Measurements from ENCODE around the gene TMEM161B.
"Not testable (repeated sequence)": the region's sequence is repeated elsewhere in the genome, so short reads cannot be mapped to it uniquely, and the experiment has no call there.

TMEM161B gene

DNA sequence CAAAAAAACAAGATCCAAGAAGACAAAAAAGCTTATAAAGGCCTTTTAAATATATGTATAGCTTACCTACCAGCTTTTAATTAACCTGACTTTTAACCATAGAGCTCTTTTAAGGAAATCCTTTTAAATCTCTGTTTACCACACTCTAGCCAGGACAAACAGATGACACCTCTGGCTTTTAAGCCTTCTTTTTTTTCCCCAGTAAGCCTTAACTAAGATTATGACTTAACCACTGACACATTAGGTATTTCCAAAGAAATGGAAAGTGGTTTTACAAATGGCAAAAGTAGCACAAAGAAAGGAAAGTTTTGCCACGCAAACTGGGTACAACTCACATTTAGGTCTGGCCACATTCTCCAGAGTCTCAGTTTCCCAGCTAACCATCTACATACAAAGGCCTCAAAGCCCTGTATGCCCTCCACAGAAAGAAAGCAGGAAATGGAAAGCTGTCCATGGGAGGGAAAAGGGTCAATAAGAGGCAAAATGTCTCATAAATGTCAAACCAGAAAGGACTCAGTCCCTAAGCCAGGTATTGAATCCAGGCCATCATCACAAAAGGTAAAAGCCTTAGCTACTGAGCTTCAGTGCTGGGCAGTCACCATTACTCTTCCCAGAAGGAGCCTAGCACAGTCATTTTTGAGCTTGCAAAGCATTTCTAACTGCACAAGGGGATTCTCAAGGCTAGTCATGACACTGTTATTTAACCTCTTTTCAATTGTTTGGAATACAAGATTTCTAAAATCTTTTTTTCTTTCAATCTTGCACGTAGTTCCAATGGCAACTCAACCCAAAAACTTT lies 19.7 kb downstream of the TMEM161B start:
- no peak for DNase-seq (ENCODE audit: low spot score)

DNA sequence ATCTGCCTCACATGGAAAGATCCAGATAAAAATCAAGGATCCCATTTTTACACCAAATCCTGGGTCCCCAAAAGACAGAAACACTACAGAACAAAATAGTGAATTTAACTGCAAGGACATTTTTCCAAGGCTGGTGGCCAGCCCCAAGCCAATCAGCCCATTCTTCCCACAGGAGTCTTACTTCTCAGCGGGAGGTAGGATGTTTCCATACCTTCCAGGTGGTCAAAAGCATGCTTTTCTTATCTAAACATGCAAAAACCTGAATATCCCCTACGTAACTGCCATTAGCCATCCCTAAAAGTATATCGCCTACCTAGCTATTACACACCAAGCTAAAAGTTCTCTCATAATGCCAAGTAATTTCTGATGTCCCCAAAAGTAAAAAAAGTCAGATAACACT lies 20.6 kb downstream of the TMEM161B start:
- no peak for DNase-seq (ENCODE audit: low spot score)

DNA sequence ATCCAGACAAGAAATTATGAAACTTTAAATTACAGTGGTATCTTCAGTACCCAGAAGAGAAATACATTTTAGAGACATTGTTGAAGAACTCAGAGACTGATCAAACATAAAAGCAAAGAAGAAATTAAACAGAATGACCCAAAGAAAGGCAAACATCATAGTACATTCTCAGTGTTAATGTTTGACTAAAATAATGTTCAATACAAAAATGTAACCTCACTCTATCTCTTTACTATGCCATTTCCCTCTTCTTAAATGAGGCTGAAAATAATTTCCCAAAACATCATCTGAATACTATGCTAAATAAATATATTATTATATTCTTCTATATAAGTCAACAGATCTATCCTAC lies 22.8 kb downstream of the TMEM161B start:
- no peak for DNase-seq (ENCODE audit: low spot score)

DNA sequence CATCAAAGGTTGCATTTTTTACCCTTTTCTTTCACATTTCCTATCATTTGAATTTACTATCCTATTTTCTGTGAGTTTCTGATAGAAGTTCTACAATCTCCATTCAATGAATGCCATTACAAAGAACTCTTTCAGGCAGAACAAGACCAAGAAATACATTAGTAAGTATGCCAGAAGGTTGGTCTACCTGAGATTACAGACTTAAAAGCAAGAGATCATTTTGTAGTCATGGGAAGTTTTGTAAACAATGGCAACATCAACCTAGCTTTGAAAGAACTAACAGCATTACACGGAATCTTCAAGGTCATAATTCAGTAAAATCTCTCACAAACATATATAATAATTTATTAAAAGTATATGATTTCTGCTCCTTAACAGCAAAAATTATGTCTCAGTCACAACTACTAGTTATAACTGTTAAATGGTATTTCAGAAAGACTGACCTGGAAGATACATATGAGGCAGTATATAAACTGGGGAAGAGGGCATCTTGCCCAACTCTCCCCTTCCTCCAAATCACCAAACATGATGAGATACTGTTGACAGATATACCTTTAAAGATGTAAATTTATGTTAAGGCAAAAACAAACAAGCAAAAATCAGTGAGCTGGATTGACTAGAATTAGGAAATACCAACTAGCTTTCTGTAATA lies 23.3 kb downstream of the TMEM161B start:
- DNase-seq (ENCODE audit: low spot score), result no peak

DNA sequence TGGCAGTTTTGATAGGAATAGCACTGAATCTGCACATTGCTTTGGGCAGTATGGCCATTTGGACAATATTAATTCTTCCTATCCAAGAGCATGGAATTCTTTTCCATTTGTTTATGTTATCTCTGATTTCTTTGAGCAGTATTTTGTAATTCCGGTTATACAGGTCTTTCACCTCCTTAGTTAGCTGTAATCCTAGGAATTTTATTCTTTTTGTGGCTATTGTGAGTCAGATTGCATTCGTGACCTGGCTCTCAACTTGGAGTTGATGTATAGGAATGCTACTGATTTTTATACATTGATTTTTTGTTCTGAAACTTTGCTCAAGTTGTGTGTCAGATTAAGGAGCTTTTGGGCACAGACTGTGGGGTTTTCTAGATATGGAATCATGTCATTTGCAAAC lies 24.0 kb downstream of the TMEM161B start:
- no peak for DNase-seq (ENCODE audit: low spot score)

DNA sequence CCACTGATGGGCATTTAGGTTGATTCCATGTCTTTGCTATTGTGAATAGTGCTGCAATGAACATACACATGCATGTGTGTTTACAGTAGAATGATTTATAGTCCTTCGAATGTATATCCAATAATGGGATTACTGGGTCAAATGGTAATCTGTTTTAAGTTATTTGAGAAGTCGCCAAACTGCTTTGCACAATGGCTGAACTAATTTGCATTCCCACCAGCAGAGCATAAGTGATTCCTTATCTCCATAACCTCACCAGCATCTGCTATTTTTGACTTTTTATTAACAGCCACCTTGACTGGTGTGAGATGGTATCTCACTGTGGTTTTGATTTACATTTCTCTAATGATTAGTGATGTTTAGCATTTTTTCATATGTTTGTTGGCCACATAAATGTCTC lies 25.2 kb downstream of the TMEM161B start:
- not testable (repeated sequence) for DNase-seq (ENCODE audit: low spot score)

DNA sequence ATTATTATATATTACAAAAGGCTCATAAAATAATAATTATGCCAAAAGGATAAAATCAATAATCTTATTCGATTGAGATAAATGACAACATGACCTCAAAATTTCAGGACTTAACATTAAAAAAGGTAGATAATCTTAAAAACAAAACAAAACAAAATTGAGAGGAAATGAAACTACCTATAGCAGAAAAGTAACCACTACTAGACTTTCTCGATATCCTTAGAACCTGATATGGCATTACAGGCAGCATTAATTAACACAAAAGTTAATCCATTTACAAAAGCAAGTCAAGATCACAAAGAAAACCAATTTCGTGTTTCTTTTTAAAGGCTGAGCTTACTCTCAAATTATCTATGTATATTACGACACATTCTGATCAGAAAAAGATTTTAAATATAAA lies 29.9 kb downstream of the TMEM161B start:
- no peak for DNase-seq (ENCODE audit: low spot score)

DNA sequence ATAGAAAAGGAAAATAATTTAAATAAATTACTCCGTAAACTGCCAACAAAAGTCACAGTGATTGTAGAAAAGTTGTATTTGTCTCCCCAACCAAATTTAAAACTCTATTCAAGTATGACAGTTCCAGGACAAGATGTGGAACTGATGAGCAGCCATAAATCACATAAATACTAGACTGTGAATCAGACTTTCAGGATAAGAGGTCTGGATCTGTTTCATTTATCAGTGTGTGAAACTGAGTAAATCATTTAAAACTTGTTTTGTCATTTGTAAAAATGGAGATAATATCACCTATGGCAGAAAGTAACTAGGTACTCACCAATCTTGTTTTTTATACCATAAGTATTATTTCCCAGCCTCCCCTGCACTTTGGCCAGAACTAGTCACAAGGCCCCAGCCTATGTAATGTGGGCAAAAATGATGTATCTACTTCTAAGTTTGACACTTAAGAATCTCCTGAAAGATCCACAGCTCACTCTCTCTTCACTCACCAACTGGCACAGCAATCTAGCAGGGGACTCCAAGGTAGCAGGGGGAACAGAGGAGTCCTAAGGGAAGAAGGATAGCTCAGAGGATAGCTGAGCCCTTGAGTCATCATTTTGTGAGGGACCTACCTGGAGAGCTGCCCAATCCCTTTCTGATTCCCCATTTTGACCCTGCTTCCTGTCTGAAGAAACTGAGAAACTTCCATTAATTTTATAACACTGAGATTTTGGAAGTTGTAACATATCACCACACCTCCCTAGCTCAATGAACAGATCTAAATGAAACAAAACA lies 31.6 kb downstream of the TMEM161B start:
- DNase-seq (ENCODE audit: low spot score), result no peak

DNA sequence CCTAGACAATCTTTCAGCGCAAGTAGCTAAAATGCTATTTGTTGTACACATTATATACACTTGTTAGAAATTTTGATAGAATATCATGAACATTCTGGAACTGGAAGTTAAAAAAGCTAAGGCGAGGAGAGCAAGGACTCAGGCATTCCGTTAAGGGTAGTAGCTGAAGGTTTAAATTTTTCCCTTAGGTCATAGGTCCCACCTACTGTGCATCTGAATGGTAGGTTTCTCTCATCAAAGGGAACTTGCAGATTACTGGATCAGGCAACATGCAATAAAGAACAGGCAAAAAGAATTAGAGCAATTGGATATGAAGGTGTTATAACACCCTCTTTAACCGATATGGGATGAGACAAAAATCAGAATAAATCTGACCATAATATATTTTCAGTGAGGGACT lies 32.8 kb downstream of the TMEM161B start:
- no peak for DNase-seq (ENCODE audit: low spot score)

DNA sequence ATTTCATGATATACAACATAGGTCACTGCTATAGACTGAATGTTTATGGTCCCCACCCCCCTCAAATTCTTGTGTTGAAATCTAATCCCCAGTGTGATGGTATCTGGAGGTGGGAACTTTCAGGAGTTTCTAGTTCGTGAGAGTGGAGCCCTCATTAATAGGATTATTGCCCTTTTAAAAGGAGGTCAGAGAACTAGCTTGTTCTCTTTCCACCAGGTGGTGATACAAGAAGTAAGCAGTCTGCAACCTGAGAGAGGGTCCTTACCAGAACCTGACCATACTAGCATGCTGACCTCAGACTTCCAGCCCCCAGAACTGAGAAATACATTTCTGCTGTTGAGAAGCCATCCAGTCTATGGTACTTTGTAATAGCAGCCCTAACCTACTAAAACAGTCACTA lies 33.3 kb downstream of the TMEM161B start:
- no peak for DNase-seq (ENCODE audit: low spot score)

DNA sequence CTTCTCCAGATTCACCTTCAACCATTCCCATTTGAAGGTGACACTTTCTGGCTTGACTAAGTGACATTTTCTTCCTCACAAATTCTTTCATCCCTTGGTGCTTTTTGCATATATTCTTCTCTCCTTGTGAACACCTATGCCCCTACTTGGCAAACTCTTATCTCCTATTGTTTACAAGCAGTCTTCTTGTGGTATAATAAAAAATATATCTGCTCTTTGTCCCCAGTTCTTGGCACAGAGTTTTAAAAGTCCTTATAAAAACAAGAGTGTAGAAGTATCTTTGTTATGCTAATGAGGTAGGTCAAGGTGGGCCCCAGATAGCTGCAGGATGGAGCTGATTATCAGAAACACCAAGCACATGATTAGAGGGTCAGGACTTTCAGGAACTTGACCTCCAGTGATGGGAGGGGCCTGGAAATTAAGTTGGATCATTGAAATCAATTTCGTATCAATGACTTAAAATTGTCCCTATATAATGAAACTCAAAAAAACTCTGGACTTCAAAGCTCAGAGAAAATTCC lies 38.0 kb downstream of the TMEM161B start:
- DNase-seq (ENCODE audit: low spot score), result no peak

DNA sequence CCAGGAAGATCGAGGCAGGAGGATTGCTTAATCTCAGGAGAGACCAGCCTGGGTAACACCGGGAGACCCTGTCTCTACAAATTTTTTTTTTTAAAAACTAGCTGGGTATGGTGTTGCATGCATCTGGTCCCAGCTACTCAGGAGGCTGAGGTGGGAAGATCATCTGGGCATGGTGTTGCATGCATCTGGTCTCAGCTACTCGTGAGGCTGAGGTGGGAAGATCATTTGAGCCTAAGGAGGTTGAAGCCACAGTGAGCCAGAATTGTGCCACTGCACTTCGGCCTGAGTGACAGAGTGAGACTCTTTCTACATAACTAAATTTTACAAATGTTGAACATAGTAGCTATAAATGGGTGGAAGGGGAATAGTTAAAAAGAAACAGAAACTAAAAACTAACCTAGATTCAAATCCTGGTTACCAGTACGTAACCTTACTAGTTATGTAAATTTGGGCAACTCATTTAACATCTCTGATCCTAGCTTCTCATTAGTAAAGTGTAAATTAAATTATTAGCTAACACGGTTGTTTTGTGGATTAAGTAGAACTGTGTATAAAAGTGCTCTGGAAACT lies 41.7 kb downstream of the TMEM161B start:
- no peak for DNase-seq (ENCODE audit: low spot score)

DNA sequence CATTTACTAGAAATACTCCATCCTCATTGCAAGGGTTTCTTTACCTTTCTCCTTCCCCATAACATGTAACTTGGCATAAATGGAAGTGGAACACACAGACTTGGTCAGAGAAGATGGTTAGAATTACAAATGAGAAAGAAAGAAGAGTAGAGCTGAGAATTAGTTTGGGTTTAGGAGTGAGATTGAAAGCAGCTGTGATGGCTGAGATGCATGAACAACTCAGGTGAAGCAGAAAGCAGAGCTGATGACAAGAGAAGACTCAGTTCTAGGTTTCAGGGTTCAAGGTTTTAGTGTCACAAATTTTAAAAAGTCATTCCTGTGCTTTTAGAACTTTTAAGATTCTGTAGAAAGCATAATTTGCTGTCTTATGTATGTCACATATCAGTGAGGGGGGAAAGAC lies 54.0 kb downstream of the TMEM161B start:
- no peak for DNase-seq (ENCODE audit: low spot score)

DNA sequence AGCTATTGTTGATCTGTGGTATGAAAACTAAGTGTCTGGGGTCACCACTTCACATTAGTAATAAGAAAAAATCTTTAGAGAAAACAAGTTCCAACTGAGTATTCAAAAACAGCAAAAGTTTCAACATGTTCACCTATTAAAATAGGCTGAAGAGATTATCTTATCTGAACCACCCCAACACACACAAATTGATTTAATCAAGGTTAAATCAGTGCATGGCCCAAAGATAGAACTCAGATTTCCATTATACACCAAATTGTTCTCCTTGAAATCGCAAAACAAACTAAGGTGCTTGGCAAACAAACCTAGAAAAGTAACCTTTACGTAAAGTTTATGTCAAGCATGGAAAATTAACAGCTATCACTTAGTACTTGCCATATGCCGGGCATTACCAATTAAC lies 61.1 kb downstream of the TMEM161B start:
- DNase-seq (ENCODE audit: low spot score), result no peak

DNA sequence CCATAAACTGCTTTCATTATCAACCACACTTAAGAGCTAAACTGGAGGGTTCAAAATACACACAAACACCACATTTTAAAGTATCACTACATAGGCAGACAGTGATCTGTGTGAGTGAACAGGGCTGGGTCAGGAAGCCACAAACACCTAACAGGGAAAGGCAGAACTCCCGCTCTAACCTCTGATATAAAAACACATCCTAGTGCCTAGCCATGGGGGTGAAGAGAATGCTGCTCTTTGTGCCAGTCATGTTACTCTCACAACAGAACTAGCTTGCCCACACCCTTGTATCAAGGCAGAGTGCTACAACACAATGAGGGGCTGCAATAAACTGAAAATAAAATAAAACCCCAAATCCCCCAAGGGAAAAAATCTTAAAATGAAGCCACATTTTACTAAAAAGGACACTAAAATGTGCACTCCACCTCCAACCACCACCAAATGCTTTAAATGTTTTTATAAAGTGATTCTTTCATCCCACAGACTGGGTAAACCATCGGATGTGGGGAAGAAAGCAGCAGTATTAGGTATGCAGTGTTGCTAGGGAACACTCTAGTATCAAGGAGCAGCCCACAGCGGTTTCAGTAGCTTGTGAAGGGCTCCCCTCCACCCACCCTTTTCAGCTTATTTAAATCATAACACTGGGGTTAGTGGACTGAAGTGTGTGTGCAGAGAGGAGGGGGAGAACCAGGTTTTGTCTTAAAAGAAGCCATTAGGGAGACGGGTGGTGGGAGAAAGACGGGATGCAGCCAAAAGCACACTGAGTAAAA lies 64.5 kb downstream of the TMEM161B start:
- DNase-seq (ENCODE audit: low spot score), result no peak

DNA sequence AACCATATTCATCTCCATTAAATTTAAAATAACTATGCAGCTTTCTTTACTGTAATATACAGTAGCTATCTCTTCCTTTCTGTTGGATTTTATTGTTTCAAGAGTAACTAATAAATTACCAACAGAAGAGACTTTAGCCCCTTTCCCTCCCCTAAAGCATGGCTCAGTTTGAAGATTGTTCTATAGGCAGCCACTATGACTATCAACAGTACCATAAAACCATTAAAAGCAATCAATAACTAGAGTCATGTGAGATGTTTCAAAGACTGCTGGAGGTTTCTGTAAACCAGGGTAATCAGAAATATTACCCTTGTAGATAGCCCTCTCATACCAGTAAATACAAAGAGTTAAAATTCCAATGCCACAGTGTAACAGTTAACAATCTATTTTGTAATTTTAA lies 73.0 kb downstream of the TMEM161B start:
- no peak for DNase-seq (ENCODE audit: low spot score)

DNA sequence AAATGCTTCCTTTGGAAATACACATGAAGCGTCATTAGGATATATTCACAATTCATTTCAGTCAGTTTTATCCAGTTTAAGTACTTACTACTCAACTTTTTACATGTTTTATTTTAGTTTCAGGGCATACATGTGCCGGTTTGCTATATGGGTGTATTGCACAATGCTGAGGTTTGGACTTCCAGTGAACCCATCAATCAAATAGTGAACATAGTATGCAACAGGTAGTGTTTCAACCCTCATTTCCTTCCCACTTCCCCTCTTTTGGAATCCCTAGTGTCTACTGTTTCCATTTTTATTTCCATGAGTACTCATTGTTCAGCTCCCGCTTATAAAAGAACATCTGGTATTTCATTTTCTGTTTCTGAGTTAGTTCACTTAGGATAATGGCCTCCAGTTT lies 74.7 kb downstream of the TMEM161B start:
- no peak for DNase-seq (ENCODE audit: low spot score)

DNA sequence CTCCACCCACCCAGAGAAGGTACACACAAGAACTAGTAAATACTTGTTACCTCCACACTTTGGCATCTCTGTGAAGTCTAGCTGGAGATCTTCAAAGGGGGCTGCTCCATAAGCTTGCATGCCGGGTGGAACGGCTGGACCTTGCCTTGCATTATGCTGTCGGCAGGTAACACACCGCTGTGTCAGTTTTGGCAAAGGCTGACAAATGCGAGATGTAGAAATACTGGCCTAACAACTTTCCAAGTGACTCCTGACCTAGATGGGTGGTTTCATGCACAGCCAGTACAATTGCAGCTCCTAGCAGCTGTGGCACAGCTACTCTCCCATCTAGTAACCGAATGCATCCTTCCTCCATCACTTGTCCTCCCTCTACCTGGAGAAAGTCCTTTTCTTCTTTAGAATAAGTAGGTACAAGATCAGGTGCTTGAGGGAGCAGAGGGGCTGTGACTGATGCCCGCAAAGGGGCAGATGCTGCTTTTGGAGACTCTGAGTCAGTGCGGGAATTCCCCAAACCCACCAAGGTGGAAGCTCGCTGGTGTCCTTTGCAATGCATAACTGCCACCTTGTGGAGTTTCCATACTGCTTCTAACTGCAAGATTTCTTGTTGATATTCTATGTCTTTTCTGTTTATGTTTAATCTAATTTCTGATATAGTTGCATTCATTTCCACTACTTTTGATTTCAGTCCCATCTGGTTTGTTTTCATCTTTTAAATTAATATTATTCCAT lies 78.4 kb downstream of the TMEM161B start:
- DNase-seq (ENCODE audit: low spot score), result no peak

DNA sequence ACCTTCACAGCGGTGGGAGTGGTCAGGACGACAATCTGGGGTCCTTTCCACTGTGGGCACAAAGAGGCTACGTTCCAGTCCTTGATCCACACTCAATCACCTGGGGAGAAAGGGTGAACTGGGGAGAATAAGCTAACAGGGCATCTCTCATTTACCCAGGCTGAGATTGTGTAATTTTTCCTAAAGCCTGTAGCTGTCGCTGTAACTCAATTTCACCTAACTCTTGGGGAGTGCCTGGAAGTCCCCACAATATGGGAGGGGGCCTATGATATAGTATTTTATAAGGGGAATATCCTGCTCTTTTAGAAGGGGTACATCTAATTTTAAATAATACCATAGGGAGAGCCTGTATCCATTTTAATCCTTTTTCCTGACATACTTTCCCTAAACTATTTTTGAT lies 79.2 kb downstream of the TMEM161B start:
- not testable (repeated sequence) for DNase-seq (ENCODE audit: low spot score)

DNA sequence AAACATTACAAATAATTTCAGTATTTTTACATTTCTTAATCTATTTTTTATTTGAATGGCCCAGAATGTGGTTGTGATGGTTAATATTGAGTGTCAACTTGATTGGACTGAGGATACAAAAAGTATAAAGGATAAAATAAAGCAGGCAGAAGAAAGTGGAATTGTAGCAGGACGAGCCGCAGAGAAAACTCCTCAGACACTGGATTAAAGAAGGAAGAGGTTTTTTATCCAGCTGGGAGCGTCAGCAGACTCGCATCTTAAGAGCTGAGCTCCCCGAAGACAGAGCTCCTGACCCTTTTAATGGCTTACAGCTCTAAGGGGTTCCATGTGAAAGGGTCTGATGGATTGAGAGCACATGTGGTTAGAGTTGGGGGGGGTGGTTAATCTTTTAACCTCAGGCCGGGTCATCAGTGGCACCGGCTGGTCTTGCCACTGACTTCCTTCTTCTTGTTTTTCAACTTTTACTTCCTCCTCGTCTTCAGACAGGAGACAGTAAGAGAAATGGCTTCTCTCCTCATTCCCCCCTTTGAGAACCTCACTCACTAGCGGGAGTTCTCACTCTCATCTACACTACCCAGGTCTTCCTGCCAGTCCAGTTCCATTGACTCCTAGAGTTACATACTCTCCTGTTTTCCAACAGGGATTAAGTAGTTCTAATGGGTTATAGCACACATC lies 80.0 kb downstream of the TMEM161B start:
- DNase-seq (ENCODE audit: low spot score), result no peak

DNA sequence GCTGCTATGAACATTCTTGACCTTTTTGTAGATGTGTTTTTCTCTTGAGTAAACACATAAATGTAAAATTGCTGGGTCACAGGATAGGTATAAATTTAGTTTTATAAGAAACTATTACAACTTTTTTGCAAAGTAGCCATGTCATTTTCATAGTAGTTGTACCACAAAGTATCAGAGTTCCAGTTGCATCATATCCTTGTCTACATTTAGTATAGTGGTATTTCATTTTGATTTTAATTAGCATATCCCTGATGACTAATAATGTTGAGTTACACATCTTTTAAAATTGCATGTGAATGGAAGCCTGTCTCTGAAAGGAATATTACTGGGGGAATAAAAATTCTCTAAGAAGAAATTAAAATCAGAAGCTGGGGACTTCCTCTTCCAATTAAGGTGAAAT lies 85.4 kb downstream of the TMEM161B start:
- no peak for DNase-seq (ENCODE audit: low spot score)

Measured in hematopoietic multipotent progenitor cell treated with erythropoietin and hydrocortisone succinate and interleukin-3 and kit ligand, for 17 days (in vitro differentiated cells).